Loucy (cell line): Measurements from ENCODE around the gene CDH13.

Experiments
- EZH2phosphoT487 ChIP-seq: fragments of 200-600 bp; IDR thresholded peaks from 2 replicates; pipeline ENCODE4 v1.6.1; 2018; ENCODE audit warnings: antibody characterized with exemption, mild to moderate bottlenecking, moderate library complexity, borderline replicate concordance
- TF ChIP-seq, protein P1 (sequence below): fragments of 200-600 bp; sonication (generic); conservative IDR thresholded peaks from 2 replicates; pipeline ENCODE4 v1.5.1; 2014; ENCODE audit warnings: mild to moderate bottlenecking, antibody characterized with exemption, low read length

DNA sequence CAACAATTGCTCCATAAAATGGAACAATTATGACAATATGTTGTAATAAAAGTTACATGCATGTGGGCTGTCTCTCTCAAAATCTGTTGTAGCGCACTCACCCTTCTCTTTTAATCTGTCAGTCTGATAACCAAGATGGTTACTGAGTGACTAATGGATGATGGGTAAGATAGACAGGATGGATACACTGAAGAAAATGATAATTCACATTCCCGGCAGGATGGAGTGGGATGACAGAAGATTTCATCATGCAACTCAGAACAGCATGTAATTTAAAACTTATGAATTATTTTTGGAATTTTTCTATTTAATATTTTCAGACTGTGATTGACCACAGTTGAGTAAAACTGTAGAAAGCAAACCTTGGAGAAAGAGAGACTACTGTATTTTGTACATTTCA lies 30.5 kb downstream of the CDH13 start:
- TF ChIP-seq, protein P1, sequence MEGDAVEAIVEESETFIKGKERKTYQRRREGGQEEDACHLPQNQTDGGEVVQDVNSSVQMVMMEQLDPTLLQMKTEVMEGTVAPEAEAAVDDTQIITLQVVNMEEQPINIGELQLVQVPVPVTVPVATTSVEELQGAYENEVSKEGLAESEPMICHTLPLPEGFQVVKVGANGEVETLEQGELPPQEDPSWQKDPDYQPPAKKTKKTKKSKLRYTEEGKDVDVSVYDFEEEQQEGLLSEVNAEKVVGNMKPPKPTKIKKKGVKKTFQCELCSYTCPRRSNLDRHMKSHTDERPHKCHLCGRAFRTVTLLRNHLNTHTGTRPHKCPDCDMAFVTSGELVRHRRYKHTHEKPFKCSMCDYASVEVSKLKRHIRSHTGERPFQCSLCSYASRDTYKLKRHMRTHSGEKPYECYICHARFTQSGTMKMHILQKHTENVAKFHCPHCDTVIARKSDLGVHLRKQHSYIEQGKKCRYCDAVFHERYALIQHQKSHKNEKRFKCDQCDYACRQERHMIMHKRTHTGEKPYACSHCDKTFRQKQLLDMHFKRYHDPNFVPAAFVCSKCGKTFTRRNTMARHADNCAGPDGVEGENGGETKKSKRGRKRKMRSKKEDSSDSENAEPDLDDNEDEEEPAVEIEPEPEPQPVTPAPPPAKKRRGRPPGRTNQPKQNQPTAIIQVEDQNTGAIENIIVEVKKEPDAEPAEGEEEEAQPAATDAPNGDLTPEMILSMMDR: no peak
- no peak for TF ChIP-seq EZH2phosphoT487
